Measurements from ENCODE around the gene MICAL3.

DNA sequence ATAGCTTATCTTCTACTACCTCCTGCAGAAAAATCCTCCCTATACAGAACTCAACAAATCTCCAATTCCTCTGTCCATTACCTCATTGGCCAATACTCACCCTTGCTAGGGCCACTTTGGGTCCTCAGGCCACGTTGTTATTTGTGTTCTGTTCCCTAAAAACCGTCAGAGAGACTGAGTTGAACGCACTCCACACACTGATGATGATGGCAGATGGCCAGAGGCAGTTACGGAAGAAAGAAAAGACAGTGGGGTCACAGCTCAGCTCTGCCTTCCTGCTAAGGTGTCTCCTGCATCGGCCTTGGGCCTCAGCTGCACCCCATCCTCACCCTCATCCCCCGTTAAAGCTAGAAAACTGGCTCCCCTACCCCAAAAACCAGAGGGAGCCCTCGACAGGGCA is 66.2 kb downstream of the MICAL3 start:
- TF ChIP-seq POLR2AphosphoS5 (IDR thresholded peaks at IDR 0.05; ENCODE audit: low read depth, low read length) (no peak), SIN3A (IDR thresholded peaks at IDR 0.05; ENCODE audit: borderline replicate concordance, insufficient read depth, low read length) (no peak), FOXP2 (optimal IDR thresholded peaks at IDR 0.05; ENCODE audit: borderline replicate concordance, extremely low read depth, extremely low read length, insufficient read depth) (no peak)
- TF ChIP-seq, protein P1, sequence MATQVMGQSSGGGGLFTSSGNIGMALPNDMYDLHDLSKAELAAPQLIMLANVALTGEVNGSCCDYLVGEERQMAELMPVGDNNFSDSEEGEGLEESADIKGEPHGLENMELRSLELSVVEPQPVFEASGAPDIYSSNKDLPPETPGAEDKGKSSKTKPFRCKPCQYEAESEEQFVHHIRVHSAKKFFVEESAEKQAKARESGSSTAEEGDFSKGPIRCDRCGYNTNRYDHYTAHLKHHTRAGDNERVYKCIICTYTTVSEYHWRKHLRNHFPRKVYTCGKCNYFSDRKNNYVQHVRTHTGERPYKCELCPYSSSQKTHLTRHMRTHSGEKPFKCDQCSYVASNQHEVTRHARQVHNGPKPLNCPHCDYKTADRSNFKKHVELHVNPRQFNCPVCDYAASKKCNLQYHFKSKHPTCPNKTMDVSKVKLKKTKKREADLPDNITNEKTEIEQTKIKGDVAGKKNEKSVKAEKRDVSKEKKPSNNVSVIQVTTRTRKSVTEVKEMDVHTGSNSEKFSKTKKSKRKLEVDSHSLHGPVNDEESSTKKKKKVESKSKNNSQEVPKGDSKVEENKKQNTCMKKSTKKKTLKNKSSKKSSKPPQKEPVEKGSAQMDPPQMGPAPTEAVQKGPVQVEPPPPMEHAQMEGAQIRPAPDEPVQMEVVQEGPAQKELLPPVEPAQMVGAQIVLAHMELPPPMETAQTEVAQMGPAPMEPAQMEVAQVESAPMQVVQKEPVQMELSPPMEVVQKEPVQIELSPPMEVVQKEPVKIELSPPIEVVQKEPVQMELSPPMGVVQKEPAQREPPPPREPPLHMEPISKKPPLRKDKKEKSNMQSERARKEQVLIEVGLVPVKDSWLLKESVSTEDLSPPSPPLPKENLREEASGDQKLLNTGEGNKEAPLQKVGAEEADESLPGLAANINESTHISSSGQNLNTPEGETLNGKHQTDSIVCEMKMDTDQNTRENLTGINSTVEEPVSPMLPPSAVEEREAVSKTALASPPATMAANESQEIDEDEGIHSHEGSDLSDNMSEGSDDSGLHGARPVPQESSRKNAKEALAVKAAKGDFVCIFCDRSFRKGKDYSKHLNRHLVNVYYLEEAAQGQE (IDR thresholded peaks at IDR 0.05; ENCODE audit: insufficient read depth in 1 of 2, low read depth in 2 of 2, low read length in 2 of 2) = no peak

Data from PFSK-1 (cell line).